Peyer's patch (tissue), 4 donors: ENCODE results near the gene UIMC1. TPM values are rescaled to one million over a fixed set of nuclear protein-coding genes. Genes with fewer than 3 reads are reported as not detected.

Source experiments
- DNase-seq, 3 donors: peaks; one replicate each; pipeline ENCODE4 v3.0.0-alpha.2; 2017 to 2019
- H3K27ac ChIP-seq, 4 donors: fragments of 200-600 bp; sonication (generic); one replicate each; pipeline ENCODE4 v1.5.1; 2016 to 2019
- H3K27me3 ChIP-seq, 2 donors: fragments of 200-600 bp; sonication (generic); one replicate each; pipeline ENCODE4 v1.5.1; 2019
- H3K36me3 ChIP-seq, 3 donors: fragments of 200-600 bp; sonication (generic); one replicate each; pipeline ENCODE4 v1.5.1; 2016 to 2019
- H3K4me1 ChIP-seq, 4 donors: fragments of 200-600 bp; sonication (generic); one replicate each; pipeline ENCODE4 v1.5.1; 2016 to 2019
- H3K4me3 ChIP-seq, 4 donors: fragments of 200-600 bp; sonication (generic); 1 replicate in 3 of 4; 2 replicates in 1 of 4; pipeline ENCODE4 v1.5.1; 2016 to 2019; ENCODE audit warnings: mild to moderate bottlenecking in 1 of 4
- H3K9me3 ChIP-seq, 4 donors: fragments of 200-600 bp; sonication (generic); one replicate each; pipeline ENCODE4 v1.5.1; 2016 to 2019; ENCODE audit warnings: mild to moderate bottlenecking in 1 of 4
- POLR2A ChIP-seq, 2 donors: fragments of 450-650 bp; IDR thresholded peaks; one replicate each; pipeline ENCODE4 v1.5.1; 2017; ENCODE audit warnings: antibody characterized with exemption in 2 of 2, mild to moderate bottlenecking in 2 of 2, moderate library complexity in 2 of 2
- total RNA-seq, 4 donors: library from RNA; depleted of rRNA; stranded (reverse); fragments of >200 nt; gene quantifications; one replicate each; pipeline ENCODE4 v1.1.0, GENCODE V29; 2016
- TF ChIP-seq, protein P1 (sequence below), 6 experiments: fragments of 450-650 bp in 4 of 6; fragments of 200-600 bp in 2 of 6; sonication (generic) in 1 of 6; IDR thresholded peaks; one replicate each; pipeline ENCODE4 v1.5.1; 2017 to 2019; ENCODE audit warnings: antibody characterized with exemption in 6 of 6, mild to moderate bottlenecking in 3 of 6, moderate library complexity in 1 of 6

The UIMC1 gene
- total RNA-seq, 4 donors from 2014 or later = 22.4 to 111 (median 41.3) TPM

DNA sequence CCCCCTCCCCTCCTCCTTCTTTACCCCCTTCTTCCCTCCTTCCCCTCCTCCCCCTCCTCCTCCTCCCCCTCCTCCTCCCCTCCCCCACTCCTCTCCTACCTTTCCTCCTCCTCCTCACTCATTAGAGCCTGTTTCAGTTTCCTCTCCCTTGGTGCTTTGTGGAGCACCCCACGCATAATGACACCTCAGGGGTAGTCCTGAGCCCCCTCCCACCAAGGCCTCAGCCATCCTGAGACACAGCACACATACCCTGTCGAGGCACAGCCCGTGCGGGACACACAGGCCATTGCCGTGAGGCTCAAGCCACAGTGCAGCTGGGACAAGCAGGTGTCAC, 142.8 kb downstream of the UIMC1 start:
- TF ChIP-seq, protein P1, sequence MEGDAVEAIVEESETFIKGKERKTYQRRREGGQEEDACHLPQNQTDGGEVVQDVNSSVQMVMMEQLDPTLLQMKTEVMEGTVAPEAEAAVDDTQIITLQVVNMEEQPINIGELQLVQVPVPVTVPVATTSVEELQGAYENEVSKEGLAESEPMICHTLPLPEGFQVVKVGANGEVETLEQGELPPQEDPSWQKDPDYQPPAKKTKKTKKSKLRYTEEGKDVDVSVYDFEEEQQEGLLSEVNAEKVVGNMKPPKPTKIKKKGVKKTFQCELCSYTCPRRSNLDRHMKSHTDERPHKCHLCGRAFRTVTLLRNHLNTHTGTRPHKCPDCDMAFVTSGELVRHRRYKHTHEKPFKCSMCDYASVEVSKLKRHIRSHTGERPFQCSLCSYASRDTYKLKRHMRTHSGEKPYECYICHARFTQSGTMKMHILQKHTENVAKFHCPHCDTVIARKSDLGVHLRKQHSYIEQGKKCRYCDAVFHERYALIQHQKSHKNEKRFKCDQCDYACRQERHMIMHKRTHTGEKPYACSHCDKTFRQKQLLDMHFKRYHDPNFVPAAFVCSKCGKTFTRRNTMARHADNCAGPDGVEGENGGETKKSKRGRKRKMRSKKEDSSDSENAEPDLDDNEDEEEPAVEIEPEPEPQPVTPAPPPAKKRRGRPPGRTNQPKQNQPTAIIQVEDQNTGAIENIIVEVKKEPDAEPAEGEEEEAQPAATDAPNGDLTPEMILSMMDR (IDR thresholded peaks at IDR 0.05) = no peak
- TF ChIP-seq POLR2A (IDR thresholded peaks at IDR 0.05) = no peak
- H3K4me3 ChIP-seq = no peak overlapping the region
- no peaks in the 10 kb centered on the region for H3K36me3 ChIP-seq
- H3K27ac ChIP-seq = no peak overlapping the region
- H3K27me3 ChIP-seq = peaks cover 0 to 17% of the 10 kb centered on the region in 2 donors
- no peaks in the 10 kb centered on the region for H3K9me3 ChIP-seq
- DNase-seq = no peak
- no peaks in the 10 kb centered on the region for H3K4me1 ChIP-seq

DNA sequence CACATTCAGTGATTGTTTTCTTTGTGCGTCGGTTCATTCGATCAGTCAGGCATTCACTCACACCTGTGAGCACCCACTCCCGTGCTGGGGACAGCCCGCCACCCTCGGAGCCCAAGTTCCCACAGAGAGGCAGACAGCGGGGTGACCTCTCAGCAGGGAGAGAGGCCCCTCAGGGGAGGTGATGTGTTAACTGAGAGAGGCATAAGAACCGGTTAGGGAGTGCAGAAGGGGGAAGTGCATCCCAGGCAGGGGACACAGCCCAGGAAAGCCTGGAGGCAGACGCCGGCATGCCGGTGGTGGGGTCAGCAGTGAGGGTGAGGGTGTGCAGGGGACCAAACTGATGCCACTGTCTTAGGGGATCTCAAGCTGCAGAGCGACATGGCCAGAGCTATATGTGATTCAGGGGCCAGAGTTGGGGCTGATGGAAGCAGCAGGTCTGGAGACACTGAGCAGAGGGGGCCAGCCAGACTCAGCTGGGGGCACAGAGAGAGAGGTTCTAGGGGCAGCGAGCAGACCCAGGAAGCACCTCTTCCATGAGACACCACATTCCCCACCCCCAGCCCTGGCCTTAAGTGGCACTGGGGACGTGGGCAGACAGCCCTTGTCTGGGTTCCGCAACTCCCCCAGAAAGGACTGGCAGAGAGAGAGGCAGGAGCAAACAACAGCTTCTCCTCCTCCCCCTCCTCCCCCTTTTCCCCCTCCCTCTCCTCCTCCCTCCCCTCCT, 143.4 kb downstream of the UIMC1 start:
- TF ChIP-seq, protein P1 (IDR thresholded peaks at IDR 0.05) = no peak
- TF ChIP-seq POLR2A (IDR thresholded peaks at IDR 0.05) = no peak
- Histone ChIP-seq H3K27ac (no peak overlapping the region), H3K4me1 (no peaks in the 10 kb centered on the region), H3K4me3 (no peak overlapping the region), H3K9me3 (no peaks in the 10 kb centered on the region), H3K36me3 (no peaks in the 10 kb centered on the region), H3K27me3 (peaks cover 0 to 17% of the 10 kb centered on the region in 2 donors)
- no peak for DNase-seq

DNA sequence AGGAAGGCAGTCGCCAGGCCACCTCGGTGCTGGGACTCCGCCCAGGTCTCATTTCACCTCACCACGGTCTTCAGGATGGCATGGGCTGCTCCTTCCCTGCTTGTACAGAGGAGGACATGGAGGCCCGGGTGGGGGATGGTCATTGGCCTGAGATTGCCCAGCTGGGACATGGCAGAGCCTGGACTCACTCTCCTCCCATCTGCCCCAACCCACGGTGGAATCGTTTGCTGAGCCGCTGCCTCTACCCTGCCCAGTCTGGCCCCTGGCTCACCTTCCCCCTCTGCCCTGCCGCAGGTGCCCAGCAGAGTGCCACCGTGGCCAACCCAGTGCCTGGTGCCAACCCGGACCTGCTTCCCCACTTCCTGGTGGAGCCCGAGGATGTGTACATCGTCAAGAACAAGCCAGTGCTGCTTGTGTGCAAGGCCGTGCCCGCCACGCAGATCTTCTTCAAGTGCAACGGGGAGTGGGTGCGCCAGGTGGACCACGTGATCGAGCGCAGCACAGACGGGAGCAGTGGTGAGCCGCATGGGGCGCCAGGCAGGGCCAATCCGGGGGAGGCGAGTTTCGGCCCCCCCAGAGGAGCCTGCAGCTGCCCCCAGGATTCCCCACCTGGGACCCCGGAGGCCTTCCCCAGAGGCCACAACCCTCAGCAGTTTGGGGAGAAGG, 144.1 kb downstream of the UIMC1 start:
- no peak overlapping the region for H3K4me3 ChIP-seq
- H3K27me3 ChIP-seq = peaks cover 0 to 17% of the 10 kb centered on the region in 2 donors
- no peak for DNase-seq
- no peak overlapping the region for H3K27ac ChIP-seq
- no peak for TF ChIP-seq POLR2A (IDR thresholded peaks at IDR 0.05)
- TF ChIP-seq, protein P1 (IDR thresholded peaks at IDR 0.05) = no peak
- H3K4me1 ChIP-seq = no peaks in the 10 kb centered on the region
- H3K9me3 ChIP-seq = no peaks in the 10 kb centered on the region
- H3K36me3 ChIP-seq = no peaks in the 10 kb centered on the region

DNA sequence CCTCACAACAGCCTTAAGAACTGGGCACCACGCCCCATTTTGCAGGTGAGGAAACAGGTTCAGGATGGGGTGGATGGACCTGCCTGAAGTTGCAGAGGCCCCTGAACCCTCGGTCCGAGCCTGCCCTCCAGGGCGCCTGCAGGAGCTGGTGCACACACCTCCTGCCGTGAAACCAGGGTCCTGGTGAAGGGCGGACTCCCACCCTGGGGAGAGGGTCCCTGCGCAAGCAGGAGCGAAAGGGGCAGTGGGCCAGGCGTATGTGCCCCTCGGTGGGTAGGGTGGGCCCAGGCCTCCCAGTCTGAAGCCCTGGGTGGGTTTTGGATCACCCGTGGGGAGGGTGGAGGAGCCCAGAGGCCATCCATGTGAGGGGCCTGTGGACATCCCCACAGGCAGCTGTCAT, 145.3 kb downstream of the UIMC1 start:
- DNase-seq = no peak
- no peaks in the 10 kb centered on the region for H3K9me3 ChIP-seq
- peaks cover 0 to 13% of the 10 kb centered on the region in 2 donors for H3K27me3 ChIP-seq
- TF ChIP-seq, protein P1 (IDR thresholded peaks at IDR 0.05) = no peak
- TF ChIP-seq POLR2A (IDR thresholded peaks at IDR 0.05) = no peak
- no peak overlapping the region for H3K4me3 ChIP-seq
- H3K36me3 ChIP-seq = no peaks in the 10 kb centered on the region
- no peak overlapping the region for H3K27ac ChIP-seq
- H3K4me1 ChIP-seq = no peaks in the 10 kb centered on the region

DNA sequence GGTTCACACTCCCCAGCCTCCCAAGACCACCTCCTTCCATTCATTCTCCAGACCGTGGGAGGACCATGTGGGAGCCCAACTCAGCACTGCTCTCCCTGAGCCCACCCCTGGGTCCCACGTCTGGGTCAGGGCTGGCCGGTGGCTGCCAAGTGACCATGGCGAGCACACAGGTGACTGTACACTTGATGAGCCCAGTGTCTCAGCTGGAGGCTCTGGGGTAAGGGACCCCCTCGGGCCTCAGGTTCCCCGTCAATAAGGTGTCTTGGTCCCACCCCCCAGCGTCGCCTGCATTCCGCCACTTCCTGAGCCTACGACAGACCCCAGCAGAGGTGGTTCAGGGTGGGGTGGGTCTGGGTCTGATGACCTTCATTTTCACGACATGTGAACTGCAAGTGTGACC, 146.2 kb downstream of the UIMC1 start:
- no peak overlapping the region for H3K4me3 ChIP-seq
- no peaks in the 10 kb centered on the region for H3K4me1 ChIP-seq
- no peaks in the 10 kb centered on the region for H3K36me3 ChIP-seq
- H3K9me3 ChIP-seq = no peaks in the 10 kb centered on the region
- no peak for DNase-seq
- H3K27me3 ChIP-seq = peaks cover 0 to 6% of the 10 kb centered on the region in 2 donors
- H3K27ac ChIP-seq = no peak overlapping the region
- TF ChIP-seq, protein P1 (IDR thresholded peaks at IDR 0.05) = no peak
- TF ChIP-seq POLR2A (IDR thresholded peaks at IDR 0.05) = no peak
